SK-N-SH (cell line): Measurements from ENCODE around the gene TXNDC17. TPM values are rescaled to one million over a fixed set of nuclear protein-coding genes. Genes with fewer than 3 reads are reported as not detected.

ENCODE experiments used
- CTCF ChIA-PET: fragments of 300-600, 350-600 bp; formaldehyde crosslinking; extraction: SDS; loops from one replicate; lab custom pipeline; 2021; lab: Yijun Ruan, JAX
- POLR2A ChIA-PET: fragments of 350-600 bp; sonication (Branson Sonifier 250); formaldehyde crosslinking; extraction: SDS; loops from one replicate; lab custom pipeline; 2020; ENCODE audit warnings: antibody characterized with exemption, inconsistent platforms; lab: Yijun Ruan, JAX
- DNase-seq: peaks from one replicate; pipeline ENCODE4 v3.0.0; 2012
- H2AFZ ChIP-seq: fragments of 200-600 bp; sonication (generic); 2 replicates; pipeline ENCODE4 v1.8.1; 2016; ENCODE audit warnings: antibody characterized with exemption, mild to moderate bottlenecking, low read depth
- H3F3A ChIP-seq: fragments of 200-600 bp; sonication (generic); replicated peaks from 2 replicates; pipeline ENCODE3; 2016; ENCODE audit warnings: antibody characterized with exemption, mild to moderate bottlenecking; ENCODE audit not compliant: insufficient read depth
- H3K27ac ChIP-seq, 2 experiments: fragments of 200-500 bp in 1 of 2; fragments of 200-600 bp in 1 of 2; sonication (Bioruptor generic) in 1 of 2; sonication (generic), shearing (Covaris generic) in 1 of 2; 2 replicates each; pipeline versions ENCODE4 v1.5.1 to v1.6.1; 2014 to 2016; ENCODE audit warnings: low read depth in 2 of 2, inconsistent platforms in 1 of 2, low read length in 1 of 2, mild to moderate bottlenecking in 1 of 2, mixed read lengths in 1 of 2
- H3K27me3 ChIP-seq: fragments of 200-600 bp; sonication (generic), shearing (Covaris generic); 2 replicates; pipeline ENCODE4 v1.6.1; 2016; ENCODE audit warnings: mixed run types; ENCODE audit not compliant: insufficient read depth
- H3K36me3 ChIP-seq, 2 experiments: fragments of 200-500 bp in 1 of 2; fragments of 200-600 bp in 1 of 2; sonication (Bioruptor generic) in 1 of 2; sonication (generic) in 1 of 2; replicated peaks in 1 of 2; 2 replicates each; pipeline versions ENCODE3 to v1.5.1; 2014 to 2016; ENCODE audit warnings: low read length in 1 of 2, mild to moderate bottlenecking in 1 of 2; ENCODE audit not compliant: insufficient read depth in 2 of 2, control insufficient read depth in 1 of 2
- H3K4me1 ChIP-seq, 2 experiments: fragments of 200-500 bp in 1 of 2; fragments of 200-600 bp in 1 of 2; sonication (Bioruptor generic) in 1 of 2; sonication (generic), shearing (Covaris generic) in 1 of 2; 2 replicates each; pipeline versions ENCODE4 v1.5.1 to v1.6.1; 2014 to 2016; ENCODE audit warnings: low read depth in 1 of 2, low read length in 1 of 2, mixed run types in 1 of 2; ENCODE audit not compliant: insufficient read depth in 2 of 2, control insufficient read depth in 1 of 2
- H3K4me2 ChIP-seq: fragments of 200-600 bp; sonication (generic), shearing (Covaris generic); 2 replicates; pipeline ENCODE4 v1.6.1; 2017; ENCODE audit warnings: mixed run types
- H3K4me3 ChIP-seq, 2 experiments: fragments of 200-500 bp in 1 of 2; fragments of 200-600 bp in 1 of 2; sonication (Bioruptor generic) in 1 of 2; sonication (generic), shearing (Covaris generic) in 1 of 2; 2 replicates each; pipeline versions ENCODE4 v1.5.1 to v1.8.1; 2014 to 2016; ENCODE audit warnings: low read depth in 2 of 2, inconsistent platforms in 1 of 2, low read length in 1 of 2, mild to moderate bottlenecking in 1 of 2, mixed read lengths in 1 of 2, moderate library complexity in 1 of 2
- H3K79me2 ChIP-seq: fragments of 200-600 bp; sonication (generic); 2 replicates; pipeline ENCODE4 v1.8.1; 2017; ENCODE audit warnings: mild to moderate bottlenecking; ENCODE audit not compliant: insufficient read depth
- H3K9ac ChIP-seq: fragments of 200-600 bp; sonication (generic); 2 replicates; pipeline ENCODE4 v1.6.1; 2017; ENCODE audit warnings: mixed run types
- H3K9me2 ChIP-seq: fragments of 200-600 bp; sonication (generic); 2 replicates; pipeline ENCODE4 v1.6.1; 2017; ENCODE audit warnings: mixed run types
- H3K9me3 ChIP-seq: fragments of 200-600 bp; sonication (generic); 2 replicates; pipeline ENCODE4 v1.6.1; 2017; ENCODE audit warnings: mixed run types, mild to moderate bottlenecking, moderate library complexity
- H4K20me1 ChIP-seq: fragments of 200-600 bp; sonication (generic); 2 replicates; pipeline ENCODE4 v1.6.1; 2017; ENCODE audit warnings: mild to moderate bottlenecking, mixed run types; ENCODE audit not compliant: insufficient read depth
- CHD2 ChIP-seq: fragments of 150-350 bp; IDR thresholded peaks from 2 replicates; pipeline ENCODE4 v1.6.1; 2018; ENCODE audit warnings: low read length; ENCODE audit not compliant: partially characterized antibody
- EP300 ChIP-seq, 2 experiments: IDR thresholded peaks; 2 replicates each; pipeline versions ENCODE4 v1.4.0 to v1.6.1; 2012; ENCODE audit warnings: borderline replicate concordance in 1 of 2, low read depth in 1 of 2, low read length in 1 of 2
- EZH2phosphoT487 ChIP-seq: fragments of 200-600 bp; sonication (generic); IDR thresholded peaks from 2 replicates; pipeline ENCODE4 v1.6.1; 2017; ENCODE audit warnings: low read depth, mixed run types, mild to moderate bottlenecking, antibody characterized with exemption, moderate library complexity, borderline replicate concordance
- FOSL2 ChIP-seq: IDR thresholded peaks from 2 replicates; pipeline ENCODE4 v1.4.0; 2012; ENCODE audit warnings: low read depth, mild to moderate bottlenecking, moderate library complexity, borderline replicate concordance
- FOXM1 ChIP-seq: IDR thresholded peaks from 2 replicates; pipeline ENCODE4 v1.4.0; 2012; ENCODE audit warnings: low read depth, mild to moderate bottlenecking
- GABPA ChIP-seq: IDR thresholded peaks from 2 replicates; pipeline ENCODE4 v1.4.0; 2012; ENCODE audit warnings: low read depth, mild to moderate bottlenecking
- GATA2 ChIP-seq: sonication (generic); formaldehyde crosslinking; IDR thresholded peaks from 2 replicates; pipeline ENCODE4 v1.5.0; 2020; ENCODE audit warnings: mild to moderate bottlenecking, missing genetic modification reagents
- IRF3 ChIP-seq: fragments of 150-350 bp; IDR thresholded peaks from 2 replicates; pipeline ENCODE4 v1.6.1; 2016; ENCODE audit warnings: mild to moderate bottlenecking, low read depth, low read length
- MAX ChIP-seq: IDR thresholded peaks from 2 replicates; pipeline ENCODE4 v1.4.0; 2012; ENCODE audit warnings: low read depth
- NFIC ChIP-seq: IDR thresholded peaks from 2 replicates; pipeline ENCODE4 v1.4.0; 2012; ENCODE audit warnings: borderline replicate concordance
- PBX3 ChIP-seq: IDR thresholded peaks from 2 replicates; pipeline ENCODE4; 2012
- RAD21 ChIP-seq: IDR thresholded peaks from 2 replicates; pipeline ENCODE4 v1.6.1; 2012; ENCODE audit warnings: mild to moderate bottlenecking, low read length
- REST ChIP-seq: IDR thresholded peaks from 2 replicates; pipeline ENCODE4 v1.6.1; 2012; ENCODE audit warnings: mild to moderate bottlenecking, low read depth, low read length, moderate library complexity
- RFX5 ChIP-seq: IDR thresholded peaks from 2 replicates; pipeline ENCODE4 v1.6.1; 2012; ENCODE audit warnings: mild to moderate bottlenecking, improper control_type of control experiment, low read length
- SMC3 ChIP-seq: IDR thresholded peaks from 2 replicates; pipeline ENCODE4 v1.6.1; 2012; ENCODE audit warnings: low read depth, low read length, improper control_type of control experiment
- TEAD4 ChIP-seq: IDR thresholded peaks from 2 replicates; pipeline ENCODE4 v1.4.0; 2012; ENCODE audit warnings: mild to moderate bottlenecking, borderline replicate concordance; ENCODE audit not compliant: insufficient read depth
- USF1 ChIP-seq: IDR thresholded peaks from 2 replicates; pipeline ENCODE4 v1.4.0; 2012; ENCODE audit warnings: low read depth, borderline replicate concordance
- ZBTB33 ChIP-seq: IDR thresholded peaks from 2 replicates; pipeline ENCODE4 v1.4.0; 2012; ENCODE audit warnings: low read depth, borderline replicate concordance
- whole genome bisulfite sequencing: methylation state at CpG from one replicate; pipeline ENCODE4 v1.1.6; 2017; ENCODE audit warnings: low lambda C conversion rate; 5-methylcytosine and 5-hydroxymethylcytosine counted together
- polyA plus RNA-seq, 3 experiments: library from polyadenylated mRNA; depleted of rRNA; stranded (reverse); fragments of >200 nt; gene quantifications; 2 replicates each; pipeline ENCODE4 v1.2.3, GENCODE V29; 2012

The TXNDC17 gene
- polyA plus RNA-seq, 1 of the 3 experiments (the other 2 are of a cell fraction): 644 TPM

GRCh38 chr17:6610011-6610410, 30.8 kb upstream of the TXNDC17 start:
- ChIA-PET CTCF (interaction anchor here (1.3 kb wide), 1 partner anchor 137 kb away, joined by 3 read pairs; no protein-coding TSS in a partner anchor), POLR2A (no interaction called here)
- no peaks in the 10 kb centered on the region; the same call in 1 of the 2 replicates for H4K20me1 ChIP-seq
- no peaks in the 10 kb centered on the region for H3K4me1 ChIP-seq
- no peak overlapping the region for H3K4me2 ChIP-seq
- H3K4me3 ChIP-seq: no peak overlapping the region
- H2AFZ ChIP-seq: no peak overlapping the region
- no peaks in the 10 kb centered on the region for H3F3A ChIP-seq
- H3K9ac ChIP-seq: no peak overlapping the region
- TF ChIP-seq IRF3 (no peak), EZH2phosphoT487 (no peak), NFIC (no peak), EP300 (IDR thresholded peaks at IDR 0.05; ENCODE audit: borderline replicate concordance in 1 of 2, low read depth in 1 of 2, low read length in 1 of 2) (no peak)
- TF ChIP-seq, all 33 proteins: peak for 0
- WGBS: 93% methylated on average over 5 of the region's 5 CpGs
- Histone ChIP-seq H3K9me3 (no peaks in the 10 kb centered on the region), H3K36me3 (peaks cover 53 to 73% of the 10 kb centered on the region in 2 experiments), H3K27ac (no peak overlapping the region), H3K79me2 (0 out of 2 replicates have a peak, but pooled peaks cover 5% of the 10 kb centered on the region), H3K27me3 (no peaks in the 10 kb centered on the region), H3K9me2 (no peaks in the 10 kb centered on the region)
- no peak for DNase-seq

- 0 out of 2 replicates have a peak, but pooled peaks cover 5% of the 10 kb centered on the region for H3K79me2 ChIP-seq
- H3K9ac ChIP-seq: no peak overlapping the region
- H3K4me3 ChIP-seq: no peak overlapping the region
- POLR2A ChIA-PET: no interaction called here
- no peak for DNase-seq
- H4K20me1 ChIP-seq: no peaks in the 10 kb centered on the region; the same call in 1 of the 2 replicates
- H3K4me1 ChIP-seq: no peaks in the 10 kb centered on the region
- H2AFZ ChIP-seq: no peak overlapping the region
- no peaks in the 10 kb centered on the region for H3F3A ChIP-seq
- no peaks in the 10 kb centered on the region for H3K9me2 ChIP-seq
- no peaks in the 10 kb centered on the region for H3K27me3 ChIP-seq
- H3K36me3 ChIP-seq: peaks cover 45 to 64% of the 10 kb centered on the region in 2 experiments
- WGBS: 94% methylated on average over 4 of the region's 4 CpGs
- no peak overlapping the region for H3K27ac ChIP-seq
- H3K9me3 ChIP-seq: no peaks in the 10 kb centered on the region
- H3K4me2 ChIP-seq: no peak overlapping the region
- CTCF ChIA-PET: no interaction called here
- no peak for TF ChIP-seq GATA2 (CRISPR knock-in tag)
- no peak for TF ChIP-seq EZH2phosphoT487
- no peak for TF ChIP-seq EP300 (IDR thresholded peaks at IDR 0.05; ENCODE audit: borderline replicate concordance in 1 of 2, low read depth in 1 of 2, low read length in 1 of 2)
- TF ChIP-seq GABPA: no peak
- TF ChIP-seq RAD21: no peak
- no peak for TF ChIP-seq FOSL2
- no peak for TF ChIP-seq CHD2
- no peak for TF ChIP-seq REST
- no peak for TF ChIP-seq RFX5
- no peak for TF ChIP-seq SMC3
- no peak for TF ChIP-seq ZBTB33
- no peak for TF ChIP-seq PBX3
- TF ChIP-seq USF1: no peak
- no peak for TF ChIP-seq MAX
- no peak for TF ChIP-seq FOXM1
- no peak for TF ChIP-seq NFIC
- TF ChIP-seq TEAD4: no peak
These were observed 29.6 kb upstream of the TXNDC17 start for GRCh38 chr17:6611231-6611630.
